K562 (cell line): ENCODE data around the gene MAGI1. TPM values are rescaled to one million over a fixed set of nuclear protein-coding genes. Genes with fewer than 3 reads are reported as not detected.

Experiments used
- ATAC-seq: fragments of 200-7000 bp; cut with Tn5 transposase; 3 replicates; pipeline ENCODE4 v1.9.1; 2020; ENCODE audit warnings: moderate library complexity
- BruUV-seq: library from RNA; stranded (reverse); fragments of 400-500 nt; replicated peaks from 2 replicates; lab custom pipeline; 2021; lab: Mats Ljungman, UMichigan
- CTCF ChIA-PET: fragments of 300-600 bp; formaldehyde crosslinking; extraction: SDS; loops from one replicate; lab custom pipeline; 2021; ENCODE audit warnings: low intra/inter-chr PET ratio; lab: Yijun Ruan, JAX
- POLR2A ChIA-PET: fragments of 300-600, 350-650 bp; sonication (Branson Sonifier 250); formaldehyde crosslinking; extraction: SDS; loops from one replicate; lab custom pipeline; 2021; ENCODE audit warnings: antibody characterized with exemption, inconsistent platforms; lab: Yijun Ruan, JAX
- DNase-seq, 4 experiments: peaks; one replicate each; pipeline versions ENCODE4 v3.0.0 to v3.0.0-alpha.2; 2011 to 2018; ENCODE audit warnings: low spot score in 3 of 4, mixed read lengths in 3 of 4; ENCODE audit errors: extremely low read depth in 1 of 4
- FAIRE-seq: peaks from 2 replicates; lab custom pipeline; 2011; peaks lifted over from hg19 to GRCh38; lab: Jason Lieb, UNC
- H2AFZ ChIP-seq: 2 replicates; pipeline ENCODE4 v1.6.0; 2011; ENCODE audit warnings: low read depth, low read length, control low read depth, inconsistent platforms
- H3K27ac ChIP-seq: fragments of 200-600 bp; 3 replicates; pipeline ENCODE4 v1.8.0; 2011; ENCODE audit warnings: low read depth, mild to moderate bottlenecking, control low read depth, inconsistent platforms, low read length, moderate library complexity, mixed read lengths; ENCODE audit errors: extremely low read depth
- H3K27me3 ChIP-seq, 2 experiments: fragments of 300-600 bp in 1 of 2; 2 replicates in 1 of 2; 3 replicates in 1 of 2; pipeline versions ENCODE4 v1.6.0 to v1.8.0; 2011; ENCODE audit warnings: inconsistent platforms in 2 of 2, low read length in 2 of 2, mild to moderate bottlenecking in 1 of 2, mixed read lengths in 1 of 2, moderate library complexity in 1 of 2; ENCODE audit not compliant: control insufficient read depth in 2 of 2, insufficient read depth in 2 of 2
- H3K36me3 ChIP-seq: fragments of 300-600 bp; 3 replicates; pipeline ENCODE4 v1.8.0; 2011; ENCODE audit warnings: mild to moderate bottlenecking, low read length, inconsistent platforms; ENCODE audit not compliant: control insufficient read depth, insufficient read depth
- H3K4me1 ChIP-seq, 2 experiments: fragments of 200-600 bp in 1 of 2; replicated peaks in 1 of 2; 2 replicates in 1 of 2; 3 replicates in 1 of 2; pipeline versions ENCODE4 v1.5.1 to v1.8.0; 2011; ENCODE audit warnings: inconsistent platforms in 2 of 2, low read length in 2 of 2, mild to moderate bottlenecking in 1 of 2, mixed read lengths in 1 of 2, moderate library complexity in 1 of 2; ENCODE audit not compliant: control insufficient read depth in 2 of 2, insufficient read depth in 2 of 2
- H3K4me2 ChIP-seq: 2 replicates; pipeline ENCODE4 v1.6.1; 2011; ENCODE audit warnings: low read length, control low read depth, inconsistent platforms, mixed read lengths; ENCODE audit not compliant: insufficient read depth
- H3K4me3 ChIP-seq: fragments of 200-600 bp; sonication (generic), shearing (Covaris generic); 2 replicates; pipeline ENCODE4 v1.5.1; 2016; ENCODE audit warnings: control low read depth, inconsistent platforms
- H3K79me2 ChIP-seq: fragments of 200-600 bp; 3 replicates; pipeline ENCODE4 v1.8.0; 2011; ENCODE audit warnings: low read length, inconsistent platforms; ENCODE audit not compliant: control insufficient read depth, insufficient read depth
- H3K9ac ChIP-seq, 2 experiments: 2 replicates each; pipeline versions ENCODE4 v1.6.0 to v1.6.1; 2011; ENCODE audit warnings: low read depth in 2 of 2, low read length in 2 of 2, control low read depth in 1 of 2, inconsistent platforms in 1 of 2, mild to moderate bottlenecking in 1 of 2, mixed read lengths in 1 of 2; ENCODE audit not compliant: insufficient read depth in 1 of 2
- H3K9me1 ChIP-seq: one replicate; pipeline ENCODE4 v1.6.0; 2011; ENCODE audit warnings: inconsistent platforms, mild to moderate bottlenecking, low read length, moderate library complexity; ENCODE audit not compliant: control insufficient read depth, insufficient read depth
- H3K9me3 ChIP-seq: replicated peaks from 2 replicates; pipeline ENCODE4 v1.5.1; 2011; ENCODE audit warnings: low read depth, low read length, inconsistent platforms; ENCODE audit not compliant: control insufficient read depth, insufficient read depth
- H4K20me1 ChIP-seq: replicated peaks from 2 replicates; pipeline ENCODE4 v1.6.1; 2011; ENCODE audit warnings: low read length, inconsistent platforms, mixed read lengths; ENCODE audit not compliant: control insufficient read depth, insufficient read depth
- ARHGAP35 ChIP-seq: fragments of 450-650 bp; IDR thresholded peaks from 2 replicates; pipeline ENCODE4 v1.6.1; 2018; ENCODE audit not compliant: partially characterized antibody
- ATF1 ChIP-seq, 2 experiments: fragments of 450-650 bp in 1 of 2; IDR thresholded peaks; 2 replicates each; pipeline ENCODE4 v1.6.1; 2016; ENCODE audit warnings: missing compliant biosample characterization in 1 of 2, missing genetic modification characterization in 1 of 2
- ATF4 ChIP-seq: fragments of 450-650 bp; formaldehyde crosslinking; IDR thresholded peaks from 2 replicates; pipeline ENCODE4 v1.4.0; 2022; ENCODE audit warnings: mild to moderate bottlenecking, moderate library complexity
- BHLHE40 ChIP-seq: IDR thresholded peaks from 2 replicates; pipeline ENCODE4 v1.6.1; 2011; ENCODE audit warnings: low read length, improper control_type of control experiment
- CBX2 ChIP-seq: fragments of 200-600 bp; sonication (generic); IDR thresholded peaks from one replicate; pipeline ENCODE4 v1.6.1; 2012; ENCODE audit warnings: mild to moderate bottlenecking, low read length, inconsistent platforms; ENCODE audit not compliant: insufficient read depth, poor library complexity, severe bottlenecking
- CBX8 ChIP-seq: fragments of 200-600 bp; sonication (generic); IDR thresholded peaks from 2 replicates; pipeline ENCODE4 v1.6.1; 2012; ENCODE audit warnings: borderline replicate concordance, mixed run types, low read depth, mild to moderate bottlenecking, moderate library complexity, mixed read lengths, low read length, control low read depth, inconsistent platforms; ENCODE audit not compliant: poor library complexity, severe bottlenecking; ENCODE audit errors: extremely low read depth
- CHCHD3 ChIP-seq: fragments of 250-450 bp; sonication (Bioruptor Pico); IDR thresholded peaks from 2 replicates; pipeline ENCODE4 v2.1.2; 2022; ENCODE audit warnings: mild to moderate bottlenecking
- FUS ChIP-seq: fragments of 200-400 bp; formaldehyde crosslinking; optimal IDR thresholded peaks from 2 replicates; pipeline ENCODE3; 2017; ENCODE audit warnings: low read depth, low read length
- GATA2 ChIP-seq: sonication (generic); formaldehyde crosslinking; IDR thresholded peaks from 2 replicates; pipeline ENCODE4 v1.4.0; 2020; ENCODE audit warnings: mild to moderate bottlenecking, missing genetic modification reagents
- GTF2A2 ChIP-seq: IDR thresholded peaks from 2 replicates; pipeline ENCODE4 v1.6.1; 2016; ENCODE audit warnings: mild to moderate bottlenecking, missing genetic modification characterization, missing compliant biosample characterization
- NR3C1 ChIP-seq: sonication (generic); formaldehyde crosslinking; IDR thresholded peaks from 2 replicates; pipeline ENCODE4 v1.8.1; 2022; ENCODE audit warnings: missing genetic modification reagents
- PRMT5 ChIP-seq: sonication (generic); formaldehyde crosslinking; IDR thresholded peaks from 2 replicates; pipeline ENCODE4 v1.5.0; 2020; ENCODE audit warnings: missing genetic modification reagents
- SIN3B ChIP-seq: fragments of 450-650 bp; IDR thresholded peaks from 2 replicates; pipeline ENCODE4 v1.6.1; 2017; ENCODE audit warnings: low read depth, mild to moderate bottlenecking, moderate library complexity
- SRF ChIP-seq, 2 experiments: fragments of 250-450, 450-650 bp in 1 of 2; sonication (Bioruptor Pico) in 1 of 2; sonication (generic) in 1 of 2; formaldehyde crosslinking; IDR thresholded peaks; 2 replicates each; pipeline versions ENCODE4 v1.5.0 to v1.5.1; 2020 to 2022; ENCODE audit warnings: mild to moderate bottlenecking in 1 of 2, missing genetic modification reagents in 1 of 2
- WGBS: fragments of 100-300 bp; shearing (Covaris generic); methylation state at CpG from one replicate; pipeline ENCODE4 v1.1.6; 2016; ENCODE audit warnings: low coverage, mixed read lengths; ENCODE audit not compliant: insufficient coverage; ENCODE audit errors: missing lambda C conversion rate; 5-methylcytosine and 5-hydroxymethylcytosine counted together
- in situ Hi-C: fragments of 300-500 bp; cut with MboI; formaldehyde crosslinking; loops from 4 replicates; pipeline ENCODE4 v1.15.0; 2018; ENCODE audit warnings: inconsistent platforms, mixed read lengths
- intact Hi-C: fragments of 100-400 bp; cut with micrococcal nuclease; formaldehyde crosslinking; loops from 2 replicates; pipeline ENCODE4 v1.14.2; 2022
- polyA plus RNA-seq, 8 experiments: library from polyadenylated mRNA; depleted of rRNA in 4 of 8; stranded (reverse) in 5 of 8; unstranded in 3 of 8; fragments of >200 nt; fragmentation: Nextera tagmentation in 2 of 8; fragmentation: Illumina TruSeq in 1 of 8; extraction: Ambion mirVana in 2 of 8; extraction: Trizol in 1 of 8; gene quantifications; 2 replicates each; pipeline versions ENCODE4 v1.2.1 to v1.2.3, GENCODE V29; 2011 to 2014; ENCODE audit warnings: inconsistent platforms in 1 of 8, missing spikeins in 1 of 8
- total RNA-seq, 7 experiments: library from RNA; depleted of rRNA in 6 of 7; stranded (reverse); fragments of >200 nt in 6 of 7; fragmentation: Illumina TruSeq in 2 of 7; extraction: Trizol in 2 of 7; gene quantifications; 2 replicates each; pipeline versions ENCODE4 v1.2.1 to v1.2.3, GENCODE V29; 2011 to 2021; ENCODE audit warnings: low replicate concordance in 1 of 7

MAGI1 gene
- total and polyA plus RNA-seq, 9 of the 15 experiments (the other 6 are each of a cell fraction or from before 2014, with no cell fraction given) = 7.8 to 59.4 (median 43.2) TPM

DNA sequence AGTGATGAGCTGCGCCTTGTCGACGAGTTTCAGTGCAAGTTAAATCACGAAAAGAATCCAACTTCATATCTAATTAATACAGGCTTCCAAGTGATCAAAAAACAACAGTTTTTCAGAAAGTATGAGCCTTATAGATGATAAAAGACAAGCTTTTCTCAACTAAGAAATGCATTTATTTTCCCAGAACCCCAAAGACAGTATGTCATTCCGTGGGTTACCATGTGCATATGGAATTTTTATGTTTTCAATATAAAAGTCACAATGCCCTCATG, 442.8 kb downstream of the MAGI1 start:
- Histone ChIP-seq H3K36me3 (no peaks in the 10 kb centered on the region), H3K9ac (peak overlapping the region in 1 of 2 experiments; percentile 74; a peak in 3 of 4 replicates), H3K27me3 (no peaks in the 10 kb centered on the region), H3K9me3 (no peaks in the 10 kb centered on the region), H4K20me1 (no peaks in the 10 kb centered on the region), H3K4me1 (peaks cover 11 to 43% of the 10 kb centered on the region in 2 experiments; a peak in 4 of 5 replicates), H2AFZ (peak overlapping the region; percentile 58; the same call in 1 of the 2 replicates), H3K9me1 (no peaks in the 10 kb centered on the region), H3K79me2 (peaks cover 65% of the 10 kb centered on the region), H3K27ac (peak overlapping the region; percentile 65), H3K4me2 (peak overlapping the region; percentile 66), H3K4me3 (peak overlapping the region; percentile 45)
- TF ChIP-seq BHLHE40 = no peak
- no peak for TF ChIP-seq PRMT5 (CRISPR knock-in tag)
- no peak for TF ChIP-seq CBX2
- TF ChIP-seq CBX8 = no peak
- no peak for TF ChIP-seq ATF4 (CRISPR knock-in tag)
- no peak for TF ChIP-seq SIN3B
- TF ChIP-seq GTF2A2 = no peak
- TF ChIP-seq SRF (CRISPR knock-in tag; IDR thresholded peaks at IDR 0.05) = no peak
- TF ChIP-seq ARHGAP35 = no peak
- TF ChIP-seq GATA2 (CRISPR knock-in tag) = no peak
- no peak for TF ChIP-seq ATF1 (CRISPR knock-in tag; IDR thresholded peaks at IDR 0.05)
- no peak for TF ChIP-seq ATF1 (tag; IDR thresholded peaks at IDR 0.05)
- TF ChIP-seq CHCHD3 (CRISPR knock-in tag) = no peak
- no peak for TF ChIP-seq FUS
- TF ChIP-seq NR3C1 = no peak
- BruUV-seq = no TSS peak
- ChIA-PET CTCF (no interaction called here), POLR2A (interaction anchor here (0.6 to 1.4 kb wide), 2 partner anchors 12 to 170 kb away, joined by 3 read pairs; no protein-coding TSS in a partner anchor)
- DNase-seq = no peak
- in situ Hi-C loops (no loop called here), intact Hi-C loops (loop anchor here (10.0 kb wide), 1 partner anchor 139 kb away; no protein-coding TSS in a partner anchor)
- 18% methylated on average over 5 of the region's 5 CpGs for WGBS
- no peak for ATAC-seq
- FAIRE-seq = no peak
